Fibroblast of pulmonary artery (primary cell): Measurements from ENCODE around the gene AKR1A1.

Experiments used
- DNase-seq: peaks from one replicate; pipeline ENCODE4 v3.0.0-alpha.2; 2010; ENCODE audit warnings: low read depth
- H3K4me3 ChIP-seq: replicated peaks from 2 replicates; pipeline ENCODE4 v1.5.1; 2011; ENCODE audit warnings: low read depth, mild to moderate bottlenecking, control low read depth, low read length, moderate library complexity
- TF ChIP-seq, protein P1 (sequence below): IDR thresholded peaks from 2 replicates; pipeline ENCODE4 v1.5.1; 2011; ENCODE audit warnings: mild to moderate bottlenecking, control low read depth, low read length, inconsistent platforms; ENCODE audit errors: missing control alignments

The AKR1A1 gene

DNA sequence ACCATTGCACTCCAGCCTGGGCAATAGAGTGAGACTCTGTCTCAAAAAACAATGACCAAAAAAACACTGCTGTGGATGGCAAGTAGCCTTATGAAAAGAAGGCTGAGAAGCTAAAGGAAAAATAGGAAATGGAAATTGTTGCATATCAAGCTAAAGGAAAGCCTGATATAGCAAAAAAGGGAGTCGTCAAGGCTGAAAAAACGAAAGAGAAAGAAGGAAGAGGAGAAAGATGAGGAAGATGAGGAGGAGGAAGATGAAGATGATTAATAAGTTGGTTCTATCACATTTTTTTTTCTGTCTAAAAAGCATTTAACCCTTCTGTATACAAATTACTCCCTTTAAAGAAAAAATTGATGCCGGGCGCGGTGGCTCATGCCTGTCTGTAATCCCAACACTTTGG is 18.8 kb upstream of the AKR1A1 start:
- H3K4me3 ChIP-seq = no peak overlapping the region
- no peak for DNase-seq
- TF ChIP-seq, protein P1, sequence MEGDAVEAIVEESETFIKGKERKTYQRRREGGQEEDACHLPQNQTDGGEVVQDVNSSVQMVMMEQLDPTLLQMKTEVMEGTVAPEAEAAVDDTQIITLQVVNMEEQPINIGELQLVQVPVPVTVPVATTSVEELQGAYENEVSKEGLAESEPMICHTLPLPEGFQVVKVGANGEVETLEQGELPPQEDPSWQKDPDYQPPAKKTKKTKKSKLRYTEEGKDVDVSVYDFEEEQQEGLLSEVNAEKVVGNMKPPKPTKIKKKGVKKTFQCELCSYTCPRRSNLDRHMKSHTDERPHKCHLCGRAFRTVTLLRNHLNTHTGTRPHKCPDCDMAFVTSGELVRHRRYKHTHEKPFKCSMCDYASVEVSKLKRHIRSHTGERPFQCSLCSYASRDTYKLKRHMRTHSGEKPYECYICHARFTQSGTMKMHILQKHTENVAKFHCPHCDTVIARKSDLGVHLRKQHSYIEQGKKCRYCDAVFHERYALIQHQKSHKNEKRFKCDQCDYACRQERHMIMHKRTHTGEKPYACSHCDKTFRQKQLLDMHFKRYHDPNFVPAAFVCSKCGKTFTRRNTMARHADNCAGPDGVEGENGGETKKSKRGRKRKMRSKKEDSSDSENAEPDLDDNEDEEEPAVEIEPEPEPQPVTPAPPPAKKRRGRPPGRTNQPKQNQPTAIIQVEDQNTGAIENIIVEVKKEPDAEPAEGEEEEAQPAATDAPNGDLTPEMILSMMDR = no peak

- no peak overlapping the region for H3K4me3 ChIP-seq
- TF ChIP-seq, protein P1 = no peak
- no peak for DNase-seq
These were observed 14.4 kb upstream of the AKR1A1 start for GRCh38 chr1:45535988-45536766.

DNA sequence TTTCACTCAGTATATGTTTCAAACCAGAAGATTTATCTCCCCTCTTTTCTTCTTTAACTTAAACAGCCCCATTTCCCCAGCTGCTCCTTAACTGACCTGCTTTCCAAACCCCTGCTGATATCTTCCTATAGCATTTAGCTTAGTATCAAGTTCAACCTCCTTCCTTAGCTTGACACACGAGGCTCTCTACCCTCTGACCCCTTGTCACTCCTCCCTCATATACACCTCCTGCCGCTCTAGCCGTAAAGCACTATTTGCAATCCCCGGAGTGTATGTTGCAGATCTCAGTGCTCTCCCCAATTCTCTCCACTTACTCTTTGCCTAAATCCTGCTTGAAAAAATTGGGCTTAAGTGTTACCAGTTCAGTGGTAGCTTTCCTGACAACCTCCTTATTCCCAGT is 13.7 kb upstream of the AKR1A1 start:
- no peak for DNase-seq
- no peak overlapping the region for H3K4me3 ChIP-seq
- TF ChIP-seq, protein P1 = no peak

- no peak overlapping the region for H3K4me3 ChIP-seq
- TF ChIP-seq, protein P1 = no peak
- DNase-seq = no peak
These were observed 9.4 kb upstream of the AKR1A1 start for GRCh38 chr1:45541193-45541592.

GRCh38 chr1:45542591-45542990 is 8.0 kb upstream of the AKR1A1 start:
- no peak for DNase-seq
- H3K4me3 ChIP-seq = no peak overlapping the region
- TF ChIP-seq, protein P1 = no peak

GRCh38 chr1:45543581-45544417 is 6.8 kb upstream of the AKR1A1 start:
- peak overlapping the region; percentile 17 for H3K4me3 ChIP-seq
- peak; percentile 47 for DNase-seq
- TF ChIP-seq, protein P1 = no peak
